ENCODE measurements around the gene MLLT11.
A peak's percentile ranks its signal among the peaks of the same experiment; 100 is the strongest.
"Not testable (repeated sequence)": the region's sequence is repeated elsewhere in the genome, so short reads cannot be mapped to it uniquely, and the experiment has no call there.

MLLT11 gene

DNA sequence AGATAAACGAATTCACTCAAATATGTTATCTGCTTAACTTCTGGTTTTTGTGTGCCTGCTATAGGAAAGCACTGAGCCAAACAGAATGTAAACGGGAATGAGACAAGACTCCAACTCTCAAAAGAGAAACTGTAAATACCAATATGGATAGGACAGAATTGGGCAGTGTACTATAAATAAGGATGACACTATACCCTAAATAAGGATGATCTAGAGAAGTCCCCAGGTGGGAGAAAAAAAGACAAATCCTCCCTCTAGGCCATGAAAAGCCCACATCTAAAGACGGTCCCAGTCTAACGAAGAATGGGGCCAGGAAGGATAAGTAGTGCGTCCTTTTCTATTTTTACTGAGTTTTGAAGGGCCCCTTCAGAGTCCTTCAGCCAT, 8.9 kb downstream of the MLLT11 start:
- Histone ChIP-seq H3K4me3 (ENCODE audit: low read depth in 1 of 2, low read length in 2 of 2) (no peak overlapping the region), H3K4me1 (ENCODE audit: control insufficient read depth in 1 of 2, insufficient read depth in 2 of 2, low read length in 2 of 2) (no peaks in the 10 kb centered on the region), H3K36me3 (ENCODE audit: control insufficient read depth in 1 of 2, insufficient read depth in 2 of 2, low read length in 2 of 2) (no peaks in the 10 kb centered on the region), H3K9ac (ENCODE audit: low read depth in 1 of 2, low read length in 2 of 2) (no peak overlapping the region), H3K9me3 (ENCODE audit: control insufficient read depth in 1 of 2, low read length in 2 of 2) (no peaks in the 10 kb centered on the region), H3K27me3 (ENCODE audit: control insufficient read depth in 1 of 2, insufficient read depth in 2 of 2, low read length in 2 of 2) (no peaks in the 10 kb centered on the region), H3K27ac (ENCODE audit: low read depth, low read length) (no peak overlapping the region)

DNA sequence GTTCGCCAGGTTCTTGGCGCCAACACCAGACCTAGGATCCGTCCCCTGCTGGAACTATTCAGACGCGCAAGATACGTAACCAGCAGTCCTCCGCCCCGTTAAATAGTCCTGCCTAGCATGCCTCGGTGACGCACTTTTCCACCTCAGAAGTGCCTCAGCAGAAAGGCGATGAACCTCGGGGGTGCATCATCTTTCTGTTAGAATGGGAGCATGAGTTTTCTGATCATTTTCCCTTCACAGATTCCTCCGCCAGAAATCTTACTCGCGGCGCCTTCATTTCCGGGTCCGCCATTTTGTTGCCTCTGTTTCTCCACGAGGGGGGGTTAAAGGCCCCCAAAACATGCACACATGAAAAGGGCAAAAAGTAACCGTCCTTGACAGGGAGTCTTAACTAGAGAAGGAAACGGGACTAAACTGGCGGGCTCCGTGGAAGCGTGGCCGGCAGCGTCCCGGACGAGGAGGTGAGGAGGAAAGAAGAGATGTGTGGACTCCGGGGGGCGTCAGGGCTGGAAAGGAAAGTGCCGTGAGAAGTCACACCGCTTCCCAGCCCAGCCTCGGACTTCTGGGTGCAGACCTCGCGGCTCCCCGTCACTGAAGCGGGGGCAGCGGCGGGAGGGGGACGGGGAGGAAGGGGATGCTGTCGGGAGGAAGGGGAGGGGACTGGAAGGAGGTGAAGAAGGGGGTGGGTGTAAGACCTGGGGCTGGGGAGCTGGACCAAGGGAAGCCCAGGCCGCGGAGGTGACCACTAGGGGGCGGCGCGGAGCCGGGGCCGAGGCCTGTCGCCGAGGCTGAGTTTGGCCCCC, 10.5 kb downstream of the MLLT11 start, which contains the start of gene GABPB2:
TSS of gene GABPB2 (plus strand) at position 288 of the 803 bp plus-strand sequence. CDS start 17,429 bp downstream, outside the sequence.
- Histone ChIP-seq H3K4me1 (ENCODE audit: control insufficient read depth in 1 of 2, insufficient read depth in 2 of 2, low read length in 2 of 2) (no peaks in the 10 kb centered on the region), H3K27me3 (ENCODE audit: control insufficient read depth in 1 of 2, insufficient read depth in 2 of 2, low read length in 2 of 2) (no peaks in the 10 kb centered on the region), H3K36me3 (ENCODE audit: control insufficient read depth in 1 of 2, insufficient read depth in 2 of 2, low read length in 2 of 2) (peaks cover 0 to 6% of the 10 kb centered on the region in 2 donors), H3K9me3 (ENCODE audit: control insufficient read depth in 1 of 2, low read length in 2 of 2) (no peaks in the 10 kb centered on the region), H3K27ac (ENCODE audit: low read depth, low read length) (peak within 1 kb of the TSS; percentile 96), H3K4me3 (ENCODE audit: low read depth in 1 of 2, low read length in 2 of 2) (peak within 1 kb of the TSS; percentile 89 to 93), H3K9ac (ENCODE audit: low read depth in 1 of 2, low read length in 2 of 2) (peak within 1 kb of the TSS; percentile 86 to 95)

DNA sequence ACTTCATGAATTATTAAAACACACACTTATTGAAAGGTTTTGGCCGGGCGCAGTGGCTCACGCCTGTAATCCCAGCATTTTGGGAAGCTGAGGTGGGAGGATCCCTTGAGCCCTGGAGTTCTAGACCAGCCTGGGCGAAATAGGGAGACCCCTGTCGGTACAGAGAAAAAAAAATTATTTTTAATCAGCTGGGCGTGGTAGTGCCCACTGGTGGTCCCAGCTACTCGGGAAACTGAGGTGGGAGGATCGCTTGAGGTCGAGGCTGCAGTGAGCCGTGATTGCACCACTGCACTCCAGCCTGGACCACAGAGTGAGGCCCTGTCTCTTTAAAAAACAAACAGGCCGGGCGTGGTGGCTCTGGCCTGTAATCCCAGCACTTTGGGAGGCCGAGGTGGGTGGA, 12.0 kb downstream of the MLLT11 start:
- Histone ChIP-seq H3K9ac (ENCODE audit: low read depth in 1 of 2, low read length in 2 of 2) (no peak overlapping the region), H3K9me3 (ENCODE audit: control insufficient read depth in 1 of 2, low read length in 2 of 2) (no peaks in the 10 kb centered on the region), H3K4me3 (ENCODE audit: low read depth in 1 of 2, low read length in 2 of 2) (no peak overlapping the region), H3K36me3 (ENCODE audit: control insufficient read depth in 1 of 2, insufficient read depth in 2 of 2, low read length in 2 of 2) (peaks cover 0 to 6% of the 10 kb centered on the region in 2 donors), H3K27ac (ENCODE audit: low read depth, low read length) (no peak overlapping the region), H3K27me3 (ENCODE audit: control insufficient read depth in 1 of 2, insufficient read depth in 2 of 2, low read length in 2 of 2) (no peaks in the 10 kb centered on the region), H3K4me1 (ENCODE audit: control insufficient read depth in 1 of 2, insufficient read depth in 2 of 2, low read length in 2 of 2) (no peaks in the 10 kb centered on the region)

DNA sequence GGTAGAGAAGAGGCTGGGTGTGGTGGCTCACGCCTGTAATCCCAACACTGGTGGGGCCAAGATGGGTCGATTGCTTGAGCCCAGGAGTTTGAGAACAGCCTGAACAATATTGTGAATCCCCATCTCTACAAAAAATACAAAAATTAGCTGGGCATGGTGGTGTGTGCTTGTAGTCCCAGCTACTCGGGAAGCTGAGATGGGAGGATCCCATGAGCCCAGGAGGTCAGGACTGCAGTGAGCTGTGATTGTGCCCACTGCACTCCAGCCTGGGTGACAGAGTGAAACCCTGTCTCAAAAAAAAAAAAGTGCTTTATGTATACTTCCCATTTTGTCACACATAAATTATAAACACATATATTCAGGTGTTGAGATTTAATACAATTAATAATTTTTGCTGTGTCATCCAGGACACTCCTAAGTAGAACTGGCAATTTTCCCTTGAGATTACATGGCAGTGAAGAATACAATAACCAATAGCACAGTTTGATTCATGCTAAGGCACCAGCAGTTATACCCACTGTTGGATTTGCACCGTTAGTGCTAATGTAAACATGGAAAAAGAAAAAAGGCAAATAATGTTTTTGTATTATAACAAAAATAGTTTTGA, 25.9 kb downstream of the MLLT11 start:
- Histone ChIP-seq H3K9ac (ENCODE audit: low read depth in 1 of 2, low read length in 2 of 2) (no peak overlapping the region), H3K4me1 (ENCODE audit: control insufficient read depth in 1 of 2, insufficient read depth in 2 of 2, low read length in 2 of 2) (no peaks in the 10 kb centered on the region), H3K36me3 (ENCODE audit: control insufficient read depth in 1 of 2, insufficient read depth in 2 of 2, low read length in 2 of 2) (peaks cover 0 to 5% of the 10 kb centered on the region in 2 donors), H3K4me3 (ENCODE audit: low read depth in 1 of 2, low read length in 2 of 2) (no peak overlapping the region), H3K27me3 (ENCODE audit: control insufficient read depth in 1 of 2, insufficient read depth in 2 of 2, low read length in 2 of 2) (no peaks in the 10 kb centered on the region), H3K27ac (ENCODE audit: low read depth, low read length) (no peak overlapping the region), H3K9me3 (ENCODE audit: control insufficient read depth in 1 of 2, low read length in 2 of 2) (no peaks in the 10 kb centered on the region)

- not testable (repeated sequence) for H3K9me3 ChIP-seq (ENCODE audit: control insufficient read depth in 1 of 2, low read length in 2 of 2); H3K27ac ChIP-seq (ENCODE audit: low read depth, low read length); H3K9ac ChIP-seq (ENCODE audit: low read depth in 1 of 2, low read length in 2 of 2); H3K36me3 ChIP-seq (ENCODE audit: control insufficient read depth in 1 of 2, insufficient read depth in 2 of 2, low read length in 2 of 2); H3K4me3 ChIP-seq (ENCODE audit: low read depth in 1 of 2, low read length in 2 of 2); H3K27me3 ChIP-seq (ENCODE audit: control insufficient read depth in 1 of 2, insufficient read depth in 2 of 2, low read length in 2 of 2); H3K4me1 ChIP-seq (ENCODE audit: control insufficient read depth in 1 of 2, insufficient read depth in 2 of 2, low read length in 2 of 2)
Measured at GRCh38 chr1:151097426-151097825, 37.2 kb downstream of the MLLT11 start.

GRCh38 chr1:151098126-151098525, 37.9 kb downstream of the MLLT11 start:
- no peaks in the 10 kb centered on the region for H3K4me1 ChIP-seq (ENCODE audit: control insufficient read depth in 1 of 2, insufficient read depth in 2 of 2, low read length in 2 of 2)
- H3K27me3 ChIP-seq (ENCODE audit: control insufficient read depth in 1 of 2, insufficient read depth in 2 of 2, low read length in 2 of 2): no peaks in the 10 kb centered on the region
- peaks cover 0 to 10% of the 10 kb centered on the region in 2 donors for H3K36me3 ChIP-seq (ENCODE audit: control insufficient read depth in 1 of 2, insufficient read depth in 2 of 2, low read length in 2 of 2)
- H3K4me3 ChIP-seq (ENCODE audit: low read depth in 1 of 2, low read length in 2 of 2): no peak overlapping the region
- no peak overlapping the region for H3K9ac ChIP-seq (ENCODE audit: low read depth in 1 of 2, low read length in 2 of 2)
- H3K27ac ChIP-seq (ENCODE audit: low read depth, low read length): no peak overlapping the region
- no peaks in the 10 kb centered on the region for H3K9me3 ChIP-seq (ENCODE audit: control insufficient read depth in 1 of 2, low read length in 2 of 2)

DNA sequence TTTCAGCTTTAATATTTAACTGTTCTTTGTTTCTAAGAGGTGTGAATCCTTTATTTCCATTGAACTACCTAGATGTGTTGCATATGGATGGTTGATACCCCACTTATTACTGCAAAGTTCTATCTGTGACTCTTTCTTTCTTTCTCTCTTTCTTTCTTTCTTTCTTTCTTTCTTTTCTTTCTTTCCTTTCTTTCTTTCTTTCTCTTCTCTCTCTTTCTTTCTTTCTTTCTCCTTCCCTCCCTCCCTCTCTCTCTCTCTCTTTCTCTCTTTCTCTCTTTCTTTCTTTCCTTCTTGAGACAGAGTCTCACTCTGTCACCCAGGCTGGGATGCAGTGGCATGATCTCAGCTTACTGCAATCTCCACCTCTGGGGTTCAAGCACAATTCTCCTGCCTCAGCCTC, 44.4 kb downstream of the MLLT11 start:
- H3K4me3 ChIP-seq (ENCODE audit: low read depth in 1 of 2, low read length in 2 of 2): no peak overlapping the region
- no peaks in the 10 kb centered on the region for H3K4me1 ChIP-seq (ENCODE audit: control insufficient read depth in 1 of 2, insufficient read depth in 2 of 2, low read length in 2 of 2)
- no peaks in the 10 kb centered on the region for H3K9me3 ChIP-seq (ENCODE audit: control insufficient read depth in 1 of 2, low read length in 2 of 2)
- H3K36me3 ChIP-seq (ENCODE audit: control insufficient read depth in 1 of 2, insufficient read depth in 2 of 2, low read length in 2 of 2): peaks cover 4 to 20% of the 10 kb centered on the region in 2 donors
- no peak overlapping the region for H3K9ac ChIP-seq (ENCODE audit: low read depth in 1 of 2, low read length in 2 of 2)
- H3K27ac ChIP-seq (ENCODE audit: low read depth, low read length): no peak overlapping the region
- no peaks in the 10 kb centered on the region for H3K27me3 ChIP-seq (ENCODE audit: control insufficient read depth in 1 of 2, insufficient read depth in 2 of 2, low read length in 2 of 2)

DNA sequence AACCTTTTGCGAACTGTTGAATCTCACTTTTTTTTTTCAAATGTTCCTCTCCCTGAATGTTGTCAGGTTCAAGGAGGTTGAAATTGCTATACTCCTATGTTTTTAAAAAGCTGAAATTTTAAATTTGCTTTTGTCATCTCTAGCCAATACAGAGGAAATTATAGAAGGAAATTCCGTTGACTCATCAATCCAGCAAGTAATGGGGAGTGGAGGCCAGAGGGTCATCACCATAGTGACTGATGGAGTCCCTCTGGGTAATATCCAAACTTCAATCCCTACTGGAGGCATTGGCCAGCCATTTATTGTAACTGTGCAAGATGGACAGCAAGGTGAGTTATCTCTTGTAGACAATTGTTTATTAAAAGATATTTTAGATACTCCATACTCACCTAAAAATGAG, 46.7 kb downstream of the MLLT11 start:
- H3K27me3 ChIP-seq (ENCODE audit: control insufficient read depth in 1 of 2, insufficient read depth in 2 of 2, low read length in 2 of 2): no peaks in the 10 kb centered on the region
- peaks cover 4 to 20% of the 10 kb centered on the region in 2 donors for H3K36me3 ChIP-seq (ENCODE audit: control insufficient read depth in 1 of 2, insufficient read depth in 2 of 2, low read length in 2 of 2)
- no peak overlapping the region for H3K27ac ChIP-seq (ENCODE audit: low read depth, low read length)
- H3K9ac ChIP-seq (ENCODE audit: low read depth in 1 of 2, low read length in 2 of 2): no peak overlapping the region
- no peaks in the 10 kb centered on the region for H3K4me1 ChIP-seq (ENCODE audit: control insufficient read depth in 1 of 2, insufficient read depth in 2 of 2, low read length in 2 of 2)
- no peaks in the 10 kb centered on the region for H3K9me3 ChIP-seq (ENCODE audit: control insufficient read depth in 1 of 2, low read length in 2 of 2)
- H3K4me3 ChIP-seq (ENCODE audit: low read depth in 1 of 2, low read length in 2 of 2): no peak overlapping the region

- Histone ChIP-seq H3K9ac (ENCODE audit: low read depth in 1 of 2, low read length in 2 of 2) (no peak overlapping the region), H3K36me3 (ENCODE audit: control insufficient read depth in 1 of 2, insufficient read depth in 2 of 2, low read length in 2 of 2) (peaks cover 3 to 17% of the 10 kb centered on the region in 2 donors), H3K27me3 (ENCODE audit: control insufficient read depth in 1 of 2, insufficient read depth in 2 of 2, low read length in 2 of 2) (no peaks in the 10 kb centered on the region), H3K4me3 (ENCODE audit: low read depth in 1 of 2, low read length in 2 of 2) (no peak overlapping the region), H3K9me3 (ENCODE audit: control insufficient read depth in 1 of 2, low read length in 2 of 2) (no peaks in the 10 kb centered on the region), H3K27ac (ENCODE audit: low read depth, low read length) (no peak overlapping the region), H3K4me1 (ENCODE audit: control insufficient read depth in 1 of 2, insufficient read depth in 2 of 2, low read length in 2 of 2) (no peaks in the 10 kb centered on the region)
Measured at GRCh38 chr1:151108331-151108730, 48.1 kb downstream of the MLLT11 start.

GRCh38 chr1:151113877-151114276, 53.7 kb downstream of the MLLT11 start:
- H3K27me3 ChIP-seq (ENCODE audit: control insufficient read depth in 1 of 2, insufficient read depth in 2 of 2, low read length in 2 of 2): no peaks in the 10 kb centered on the region
- H3K36me3 ChIP-seq (ENCODE audit: control insufficient read depth in 1 of 2, insufficient read depth in 2 of 2, low read length in 2 of 2): peaks cover 5 to 11% of the 10 kb centered on the region in 2 donors
- no peaks in the 10 kb centered on the region for H3K9me3 ChIP-seq (ENCODE audit: control insufficient read depth in 1 of 2, low read length in 2 of 2)
- H3K4me1 ChIP-seq (ENCODE audit: control insufficient read depth in 1 of 2, insufficient read depth in 2 of 2, low read length in 2 of 2): no peaks in the 10 kb centered on the region
- H3K27ac ChIP-seq (ENCODE audit: low read depth, low read length): no peak overlapping the region
- H3K4me3 ChIP-seq (ENCODE audit: low read depth in 1 of 2, low read length in 2 of 2): no peak overlapping the region
- H3K9ac ChIP-seq (ENCODE audit: low read depth in 1 of 2, low read length in 2 of 2): no peak overlapping the region

Data from duodenal mucosa (tissue), 2 donors.